Lung (tissue), 12 donors: ENCODE results near the gene TSC22D2. TPM values are rescaled to one million over a fixed set of nuclear protein-coding genes. Genes with fewer than 3 reads are reported as not detected.

Experiments
- ATAC-seq: fragments of 200-7000 bp; cut with Tn5 transposase; one replicate; pipeline ENCODE4 v1.9.1; 2020; ENCODE audit warnings: moderate number of reproducible peaks; ENCODE audit not compliant: insufficient read depth, low FRiP score
- DNase-seq, 3 donors: peaks; one replicate each; pipeline ENCODE4 v3.0.0-alpha.2; 2013 to 2017
- H3K27ac ChIP-seq, 2 donors: one replicate each; pipeline ENCODE4 v1.5.1; 2013; ENCODE audit warnings: mild to moderate bottlenecking in 2 of 2, moderate library complexity in 2 of 2, control low read depth in 1 of 2, inconsistent platforms in 1 of 2, low read depth in 1 of 2, low read length in 1 of 2
- H3K27me3 ChIP-seq, 3 donors: one replicate each; pipeline ENCODE4 v1.5.1; 2013; ENCODE audit warnings: low read length in 2 of 3; ENCODE audit not compliant: control insufficient read depth in 3 of 3, insufficient read depth in 3 of 3
- H3K36me3 ChIP-seq, 4 donors: one replicate each; pipeline ENCODE4 v1.5.1; 2013; ENCODE audit warnings: low read length in 4 of 4, mild to moderate bottlenecking in 1 of 4, moderate library complexity in 1 of 4; ENCODE audit not compliant: control insufficient read depth in 4 of 4, insufficient read depth in 4 of 4
- H3K4me1 ChIP-seq, 5 donors: one replicate each; pipeline ENCODE4 v1.5.1; 2013; ENCODE audit warnings: low read length in 5 of 5, mild to moderate bottlenecking in 2 of 5, moderate library complexity in 1 of 5; ENCODE audit not compliant: control insufficient read depth in 5 of 5, insufficient read depth in 5 of 5
- H3K4me3 ChIP-seq: one replicate; pipeline ENCODE4 v1.5.1; 2013; ENCODE audit warnings: mild to moderate bottlenecking, control low read depth, moderate library complexity
- H3K9ac ChIP-seq, 2 donors: one replicate each; pipeline ENCODE4 v1.5.1; 2013; ENCODE audit warnings: low read length in 2 of 2, control low read depth in 1 of 2; ENCODE audit not compliant: insufficient read depth in 1 of 2
- H3K9me3 ChIP-seq, 4 donors: one replicate each; pipeline ENCODE4 v1.5.1; 2013; ENCODE audit warnings: low read length in 3 of 4, mild to moderate bottlenecking in 1 of 4, moderate library complexity in 1 of 4; ENCODE audit not compliant: control insufficient read depth in 4 of 4, insufficient read depth in 3 of 4
- WGBS, 2 donors: extraction: QIAGEN DNeasy Blood & Tissue Kit; methylation state at CpG; one replicate each; pipeline ENCODE4 v1.1.7; 2013; 5-methylcytosine and 5-hydroxymethylcytosine counted together
- polyA plus RNA-seq, 2 donors: library from polyadenylated mRNA; stranded (reverse); fragments of 200-250 nt; gene quantifications; one replicate each; pipeline ENCODE4 v1.2.1, GENCODE V29; 2013
- total RNA-seq, 2 donors: library from RNA; depleted of rRNA in 1 of 2; stranded (reverse); fragments of >200 nt in 1 of 2; gene quantifications; one replicate each; pipeline ENCODE4 v1.2.1, GENCODE V29; 2014 to 2021
- TF ChIP-seq, protein P1 (sequence below): IDR thresholded peaks from 2 replicates; pipeline ENCODE4 v1.5.1; 2012; ENCODE audit warnings: mild to moderate bottlenecking; ENCODE audit errors: control extremely low read depth, extremely low read depth
- donor health status: control.
- donor health status: control.
- donor health status: Bipolar disorder and iron deficiency.
- donor health status: healthy.
- donor health status: DM: yes; HTN: yes; CAD: no.

TSC22D2 gene
- total and polyA plus RNA-seq, 4 donors: 8.8 to 57.7 (median 18.7) TPM

DNA sequence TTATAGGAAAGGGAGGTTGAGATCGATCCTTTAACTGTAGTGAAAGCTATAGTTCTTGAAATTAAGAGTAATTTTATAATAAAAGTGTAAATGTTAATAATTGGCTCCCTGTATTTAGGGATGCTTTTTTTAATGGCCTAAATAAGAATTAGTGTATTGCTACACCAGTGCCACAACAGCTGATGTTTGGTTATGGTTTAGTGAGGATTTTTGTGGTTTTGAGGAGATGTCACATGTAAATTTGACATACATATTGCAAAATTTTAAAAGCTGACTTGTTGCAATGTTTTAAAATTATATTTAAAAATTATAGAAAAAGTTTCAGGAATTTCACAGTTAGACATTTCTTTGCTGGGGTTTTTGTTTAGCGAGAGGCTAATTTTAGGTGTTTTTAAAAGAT, 3.9 kb downstream of the TSC22D2 start:
- Histone ChIP-seq H3K9me3 (no peaks in the 10 kb centered on the region), H3K4me1 (peaks cover 3 to 33% (median 10%) of the 10 kb centered on the region in 5 donors), H3K36me3 (peaks cover 2 to 56% (median 5%) of the 10 kb centered on the region in 4 donors), H3K4me3 (no peak overlapping the region), H3K27ac (no peak overlapping the region), H3K9ac (peak overlapping the region; percentile 57 to 96), H3K27me3 (no peaks in the 10 kb centered on the region)
- ATAC-seq (no peak), DNase-seq (no peak)
- TF ChIP-seq, protein P1, sequence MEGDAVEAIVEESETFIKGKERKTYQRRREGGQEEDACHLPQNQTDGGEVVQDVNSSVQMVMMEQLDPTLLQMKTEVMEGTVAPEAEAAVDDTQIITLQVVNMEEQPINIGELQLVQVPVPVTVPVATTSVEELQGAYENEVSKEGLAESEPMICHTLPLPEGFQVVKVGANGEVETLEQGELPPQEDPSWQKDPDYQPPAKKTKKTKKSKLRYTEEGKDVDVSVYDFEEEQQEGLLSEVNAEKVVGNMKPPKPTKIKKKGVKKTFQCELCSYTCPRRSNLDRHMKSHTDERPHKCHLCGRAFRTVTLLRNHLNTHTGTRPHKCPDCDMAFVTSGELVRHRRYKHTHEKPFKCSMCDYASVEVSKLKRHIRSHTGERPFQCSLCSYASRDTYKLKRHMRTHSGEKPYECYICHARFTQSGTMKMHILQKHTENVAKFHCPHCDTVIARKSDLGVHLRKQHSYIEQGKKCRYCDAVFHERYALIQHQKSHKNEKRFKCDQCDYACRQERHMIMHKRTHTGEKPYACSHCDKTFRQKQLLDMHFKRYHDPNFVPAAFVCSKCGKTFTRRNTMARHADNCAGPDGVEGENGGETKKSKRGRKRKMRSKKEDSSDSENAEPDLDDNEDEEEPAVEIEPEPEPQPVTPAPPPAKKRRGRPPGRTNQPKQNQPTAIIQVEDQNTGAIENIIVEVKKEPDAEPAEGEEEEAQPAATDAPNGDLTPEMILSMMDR: no peak
- 27 to 52% methylated on average over 2 of the region's 2 CpGs for WGBS, 2 donors

DNA sequence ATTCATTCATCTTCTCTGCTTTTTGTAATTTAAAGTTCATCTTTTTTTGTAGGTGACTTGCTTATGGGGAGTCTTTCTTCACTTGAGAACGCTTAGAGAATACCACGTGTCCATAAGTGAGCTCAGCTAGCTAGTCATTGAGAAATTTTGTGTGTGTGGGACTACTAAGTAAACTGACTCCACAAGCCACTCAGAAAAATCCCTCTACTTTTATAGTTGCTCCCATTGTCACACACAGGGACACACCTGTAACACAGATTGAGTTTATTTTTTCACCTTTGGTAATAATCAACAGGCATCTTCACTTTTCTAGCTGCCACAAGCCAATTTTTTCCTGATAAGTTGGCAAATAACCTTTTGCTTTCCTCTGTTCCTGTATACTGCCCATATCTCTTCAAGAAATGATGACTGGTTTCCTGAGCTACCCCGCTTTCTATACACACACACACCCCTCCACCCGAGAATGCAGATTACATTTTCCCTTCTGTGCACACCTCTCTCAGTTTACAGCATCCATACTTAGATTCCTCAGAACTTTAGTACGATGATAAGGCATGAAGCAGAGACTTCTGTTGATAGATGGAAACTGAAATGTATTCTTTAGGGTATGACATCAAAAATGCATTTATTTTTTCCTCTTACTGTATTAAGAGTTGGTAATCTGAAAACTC, 4.6 kb downstream of the TSC22D2 start:
- Histone ChIP-seq H3K27ac (peak overlapping the region in 1 of 2 donors; percentile 29), H3K4me3 (peak overlapping the region; percentile 50), H3K9me3 (no peaks in the 10 kb centered on the region), H3K9ac (peak overlapping the region; percentile 60 to 96), H3K36me3 (peaks cover 2 to 56% (median 5%) of the 10 kb centered on the region in 4 donors), H3K27me3 (no peaks in the 10 kb centered on the region), H3K4me1 (peaks cover 3 to 37% (median 8%) of the 10 kb centered on the region in 5 donors)
- ATAC-seq (no peak), DNase-seq (peak; percentile 13 to 86 (median 83))
- 2 to 3% methylated on average over 5 of the region's 5 CpGs for WGBS, 2 donors
- TF ChIP-seq, protein P1: no peak

GRCh38 chr3:150414258-150414657, 6.2 kb downstream of the TSC22D2 start:
- Histone ChIP-seq H3K36me3 (peaks cover 2 to 51% (median 5%) of the 10 kb centered on the region in 4 donors), H3K4me1 (peaks cover 3 to 52% (median 10%) of the 10 kb centered on the region in 5 donors), H3K27ac (peak overlapping the region in 1 of 2 donors; percentile 21), H3K4me3 (no peak overlapping the region), H3K9me3 (no peaks in the 10 kb centered on the region), H3K9ac (peak overlapping the region in 1 of 2 donors; percentile 96), H3K27me3 (no peaks in the 10 kb centered on the region)
- ATAC-seq: no peak
- peak; percentile 27 to 83 (median 81) for DNase-seq
- TF ChIP-seq, protein P1: no peak
- WGBS, 2 donors: 27 to 53% methylated on average over 3 of the region's 3 CpGs
